ENCODE data around the gene ZDHHC3. TPM values are rescaled to one million over a fixed set of nuclear protein-coding genes. Genes with fewer than 3 reads are reported as not detected.
A peak's percentile ranks its signal among the peaks of the same experiment; 100 is the strongest.

Gene ZDHHC3
- total RNA-seq, 1 experiment from 2014 or later, result 58.0 TPM

GRCh38 chr3:44915702-44916438 is 60.1 kb downstream of the ZDHHC3 start:
- POLR2A ChIA-PET, result interaction anchor here (1.0 kb wide), 1 partner anchor 60 kb away, joined by 3 read pairs; the partner anchor contains the start of genes EXOSC7 and ZDHHC3
- ATAC-seq (peak; percentile 33), DNase-seq (ENCODE audit: low spot score) (no peak)
- H3K4me3 Mint-ChIP-seq, result no peak overlapping the region
- no peaks in the 10 kb centered on the region; the same call in 1 of the 2 replicates for H3K27me3 Mint-ChIP-seq (ENCODE audit: low read depth)
- TF ChIP-seq E2F4 (CRISPR knock-in tag; IDR thresholded peaks at IDR 0.05; ENCODE audit: borderline replicate concordance, low read depth) (no peak), GRHL2 (CRISPR knock-in tag; IDR thresholded peaks at IDR 0.05; ENCODE audit: insufficient replicate concordance, severe bottlenecking) (no peak), CDX4 (CRISPR knock-in tag; IDR thresholded peaks at IDR 0.05; ENCODE audit: borderline replicate concordance) (no peak), SOX15 (CRISPR knock-in tag; IDR thresholded peaks at IDR 0.05) (no peak), IRF1 (CRISPR knock-in tag; IDR thresholded peaks at IDR 0.05) (no peak), TP53 (CRISPR knock-in tag; IDR thresholded peaks at IDR 0.05) (no peak), ZNF425 (CRISPR knock-in tag; conservative IDR thresholded peaks at IDR 0.05) (no peak), SMAD3 (CRISPR knock-in tag; IDR thresholded peaks at IDR 0.05; ENCODE audit: borderline replicate concordance) (no peak), ESRRA (CRISPR knock-in tag; IDR thresholded peaks at IDR 0.05; ENCODE audit: borderline replicate concordance) (no peak), JAZF1 (CRISPR knock-in tag; IDR thresholded peaks at IDR 0.05) (no peak), ZSCAN18 (CRISPR knock-in tag; IDR thresholded peaks at IDR 0.05) (no peak), STAT6 (CRISPR knock-in tag; conservative IDR thresholded peaks at IDR 0.05; ENCODE audit: low read depth) (no peak), CBFB (CRISPR knock-in tag; IDR thresholded peaks at IDR 0.05; ENCODE audit: low read depth) (no peak), ERG (CRISPR knock-in tag; IDR thresholded peaks at IDR 0.05) (no peak), MXD4 (CRISPR knock-in tag; IDR thresholded peaks at IDR 0.05; ENCODE audit: borderline replicate concordance) (no peak)
- H3K36me3 Mint-ChIP-seq, result no peaks in the 10 kb centered on the region
- CTCF ChIA-PET, result interaction anchor here (0.8 to 2.4 kb wide), 7 partner anchors 8 to 383 kb away, joined by 3 to 16 read pairs (median 5); no protein-coding TSS in a partner anchor
- H3K9me3 Mint-ChIP-seq, result no peaks in the 10 kb centered on the region
- 0 out of 2 replicates have a peak, but pooled peaks cover 4% of the 10 kb centered on the region for H3K4me1 Mint-ChIP-seq
- H3K27ac Mint-ChIP-seq, result no peak overlapping the region
